HCT116 (cell line): ENCODE results near the gene RCVRN. TPM values are rescaled to one million over a fixed set of nuclear protein-coding genes. Genes with fewer than 3 reads are reported as not detected.
"Not testable (repeated sequence)": the region's sequence is repeated elsewhere in the genome, so short reads cannot be mapped to it uniquely, and the experiment has no call there.

Experiments used
- ATAC-seq: fragments of 200-7000 bp; cut with Tn5 transposase; 2 replicates; pipeline ENCODE4 v1.9.1; 2020; ENCODE audit warnings: mild to moderate bottlenecking, moderate library complexity
- BruUV-seq: library from RNA; stranded (reverse); fragments of 400-500 nt; replicated peaks from 2 replicates; lab custom pipeline; 2021; lab: Mats Ljungman, UMichigan
- CTCF ChIA-PET: fragments of 300-600 bp; sonication (Branson Sonifier 250); formaldehyde crosslinking; loops from one replicate; lab custom pipeline; 2021; ENCODE audit warnings: antibody characterized with exemption; lab: Charles Lee
- POLR2A ChIA-PET: fragments of 300-600, 350-600 bp; sonication (Branson Sonifier 250); formaldehyde crosslinking; loops from one replicate; lab custom pipeline; 2021; ENCODE audit warnings: antibody characterized with exemption; lab: Charles Lee
- RAD21 ChIA-PET, 2 experiments: fragments of 300-600 bp; sonication (Branson Sonifier 250); formaldehyde crosslinking; loops; one replicate each; lab custom pipeline; 2023; ENCODE audit warnings: low total read pairs in 2 of 2; ENCODE audit not compliant: uncharacterized antibody in 2 of 2, unreplicated experiment in 2 of 2, low non-redundant PET in 1 of 2; lab: Charles Lee
- DNase-seq: peaks from one replicate; pipeline ENCODE4 v3.0.0-alpha.2; 2010; ENCODE audit warnings: low read depth, low spot score
- H2AFZ ChIP-seq: fragments of 200-600 bp; shearing (Covaris generic), sonication (generic); 2 replicates; pipeline ENCODE4 v1.6.1; 2017; ENCODE audit warnings: low read depth, mixed run types, mixed read lengths, antibody characterized with exemption, low read length; ENCODE audit not compliant: poor library complexity, severe bottlenecking
- H3K27ac ChIP-seq: 2 replicates; pipeline ENCODE4 v1.5.1; 2012; ENCODE audit warnings: low read depth, low read length
- H3K27me3 ChIP-seq: fragments of 200-600 bp; sonication (generic); 2 replicates; pipeline ENCODE4 v1.6.1; 2016; ENCODE audit warnings: mixed run types, low read length, mixed read lengths; ENCODE audit not compliant: insufficient read depth
- H3K36me3 ChIP-seq, 2 experiments: fragments of 200-500 bp in 1 of 2; fragments of 200-600 bp in 1 of 2; sonication (Bioruptor generic) in 1 of 2; sonication (generic) in 1 of 2; 2 replicates each; pipeline versions ENCODE4 v1.5.1 to v1.6.1; 2014 to 2016; ENCODE audit warnings: low read length in 2 of 2, inconsistent platforms in 1 of 2, mixed read lengths in 1 of 2, mixed run types in 1 of 2; ENCODE audit not compliant: insufficient read depth in 2 of 2, control insufficient read depth in 1 of 2
- H3K4me1 ChIP-seq, 2 experiments: fragments of 200-600 bp in 1 of 2; sonication (generic) in 1 of 2; 2 replicates each; pipeline versions ENCODE4 v1.5.1 to v1.6.1; 2012 to 2017; ENCODE audit warnings: low read length in 2 of 2, inconsistent platforms in 1 of 2, mild to moderate bottlenecking in 1 of 2, mixed read lengths in 1 of 2, mixed run types in 1 of 2, moderate library complexity in 1 of 2; ENCODE audit not compliant: insufficient read depth in 2 of 2, control insufficient read depth in 1 of 2
- H3K4me2 ChIP-seq: fragments of 200-600 bp; sonication (generic); 2 replicates; pipeline ENCODE4 v1.6.1; 2017; ENCODE audit warnings: mixed run types, low read length, mixed read lengths
- H3K4me3 ChIP-seq, 2 experiments: fragments of 200-600 bp in 1 of 2; sonication (generic) in 1 of 2; replicated peaks in 1 of 2; 2 replicates each; pipeline ENCODE4 v1.5.1; 2011 to 2016; ENCODE audit warnings: low read length in 2 of 2, control low read depth in 1 of 2, low read depth in 1 of 2, mild to moderate bottlenecking in 1 of 2, mixed read lengths in 1 of 2, mixed run types in 1 of 2
- H3K79me2 ChIP-seq: fragments of 200-600 bp; sonication (generic); 2 replicates; pipeline ENCODE4 v1.6.1; 2017; ENCODE audit warnings: mild to moderate bottlenecking, mixed run types, low read length, moderate library complexity, mixed read lengths; ENCODE audit not compliant: insufficient read depth
- H3K9ac ChIP-seq: fragments of 200-600 bp; sonication (generic); 2 replicates; pipeline ENCODE4 v1.6.1; 2016; ENCODE audit warnings: low read length, mixed read lengths
- H3K9me2 ChIP-seq: fragments of 200-600 bp; sonication (generic), shearing (Covaris generic); 2 replicates; pipeline ENCODE4 v1.6.1; 2017; ENCODE audit warnings: mixed run types, mild to moderate bottlenecking, moderate library complexity; ENCODE audit not compliant: insufficient read depth
- H3K9me3 ChIP-seq, 2 experiments: fragments of 200-500 bp in 1 of 2; fragments of 200-600 bp in 1 of 2; sonication (Bioruptor generic) in 1 of 2; sonication (generic) in 1 of 2; 2 replicates each; pipeline ENCODE4 v1.6.1; 2014 to 2017; ENCODE audit warnings: low read length in 2 of 2, mixed read lengths in 2 of 2, inconsistent platforms in 1 of 2, low read depth in 1 of 2, mild to moderate bottlenecking in 1 of 2, mixed run types in 1 of 2, moderate library complexity in 1 of 2; ENCODE audit not compliant: control insufficient read depth in 1 of 2, insufficient read depth in 1 of 2
- H4K20me1 ChIP-seq: fragments of 200-600 bp; sonication (generic), shearing (Covaris generic); 2 replicates; pipeline ENCODE4 v1.6.1; 2017; ENCODE audit warnings: mixed run types, mild to moderate bottlenecking, moderate library complexity; ENCODE audit not compliant: insufficient read depth
- EZH2phosphoT487 ChIP-seq: fragments of 200-600 bp; IDR thresholded peaks from 2 replicates; pipeline ENCODE4 v1.6.1; 2018; ENCODE audit warnings: antibody characterized with exemption, borderline replicate concordance
- JUND ChIP-seq: IDR thresholded peaks from 2 replicates; pipeline ENCODE4 v1.6.1; 2012
- MAX ChIP-seq: IDR thresholded peaks from 2 replicates; pipeline ENCODE4 v1.6.1; 2012
- POLR2AphosphoS5 ChIP-seq: IDR thresholded peaks from 2 replicates; pipeline ENCODE4 v1.6.1; 2011; ENCODE audit warnings: mild to moderate bottlenecking, low read depth, low read length, moderate library complexity
- SP1 ChIP-seq: IDR thresholded peaks from 2 replicates; pipeline ENCODE4 v1.6.1; 2012; ENCODE audit warnings: low read depth
- TCF7L2 ChIP-seq: IDR thresholded peaks from 2 replicates; pipeline ENCODE4 v1.7.0; 2011; ENCODE audit warnings: borderline replicate concordance, inconsistent platforms; ENCODE audit not compliant: insufficient read depth, insufficient read length; ENCODE audit errors: extremely low read depth
- YY1 ChIP-seq: IDR thresholded peaks from 2 replicates; pipeline ENCODE4 v1.6.1; 2011; ENCODE audit warnings: low read length, low read depth, moderate library complexity, mild to moderate bottlenecking; ENCODE audit not compliant: insufficient replicate concordance; ENCODE audit errors: extremely low read depth
- ZNF274 ChIP-seq: fragments of 200-500 bp; sonication (Bioruptor generic); IDR thresholded peaks from 2 replicates; pipeline ENCODE4 v1.6.1; 2014; ENCODE audit warnings: mild to moderate bottlenecking, low read depth, low read length, inconsistent platforms
- intact Hi-C: fragments of 100-400 bp; cut with micrococcal nuclease; formaldehyde crosslinking; loops from 2 replicates; pipeline ENCODE4 v1.10.0; 2022
- total RNA-seq: library from RNA; stranded (reverse); gene quantifications from one replicate; pipeline ENCODE4 v1.2.1, GENCODE V29; 2021; ENCODE audit not compliant: unreplicated experiment

RCVRN gene
- total RNA-seq, 1 experiment from 2014 or later = not detected

GRCh38 chr17:9921216-9921615 lies 16.1 kb upstream of the RCVRN start:
- intact Hi-C loops = loop anchor here (5.0 kb wide), 1 partner anchor 306 kb away; no protein-coding TSS in a partner anchor
- CTCF ChIA-PET = interaction anchor here (1.2 kb wide), 1 partner anchor 8 kb away, joined by 3 read pairs; no protein-coding TSS in a partner anchor

GRCh38 chr17:9918804-9919352 lies 13.8 kb upstream of the RCVRN start:
- ATAC-seq (no peak), DNase-seq (no peak)
- Histone ChIP-seq H4K20me1 (no peaks in the 10 kb centered on the region), H3K4me1 (no peaks in the 10 kb centered on the region), H3K4me3 (no peak overlapping the region), H3K9me2 (no peaks in the 10 kb centered on the region), H3K4me2 (no peak overlapping the region), H3K79me2 (no peaks in the 10 kb centered on the region), H2AFZ (no peak overlapping the region), H3K9me3 (no peaks in the 10 kb centered on the region), H3K27me3 (no peaks in the 10 kb centered on the region), H3K27ac (no peak overlapping the region), H3K36me3 (no peaks in the 10 kb centered on the region), H3K9ac (no peak overlapping the region)
- TF ChIP-seq SP1 (no peak), MAX (no peak), ZNF274 (no peak), POLR2AphosphoS5 (no peak), JUND (no peak), YY1 (no peak), EZH2phosphoT487 (no peak), TCF7L2 (no peak)
- BruUV-seq = no TSS peak
- ChIA-PET CTCF (no interaction called here), POLR2A (no interaction called here), RAD21 (no interaction called here)
- intact Hi-C loops = no loop called here

More at GRCh38 chr17:9921216-9921615, 16.1 kb upstream of the RCVRN start:
- H3K27me3 ChIP-seq, DNase-seq, H3K36me3 ChIP-seq, POLR2A ChIA-PET, H3K4me1 ChIP-seq, ATAC-seq, H3K4me2 ChIP-seq, H4K20me1 ChIP-seq, H3K9me2 ChIP-seq, BruUV-seq, H3K27ac ChIP-seq, H3K4me3 ChIP-seq, H3K9me3 ChIP-seq, H3K9ac ChIP-seq, H3K79me2 ChIP-seq, H2AFZ ChIP-seq, RAD21 ChIA-PET: not testable (repeated sequence)
